GM23338 (cell line): ENCODE data around the gene HAT1.

Experiments used
- CREB1 ChIP-seq: fragments of 250-450 bp; sonication (Bioruptor Pico); IDR thresholded peaks from 2 replicates; pipeline ENCODE4 v1.5.0; 2020; ENCODE audit warnings: low read depth, mild to moderate bottlenecking, moderate library complexity
- EZH2 ChIP-seq: fragments of 200-600 bp; sonication (generic); IDR thresholded peaks from one replicate; pipeline ENCODE4 v1.8.0; 2017; ENCODE audit warnings: antibody characterized with exemption, mild to moderate bottlenecking, low read depth; ENCODE audit not compliant: unreplicated experiment
- JUNB ChIP-seq: IDR thresholded peaks from one replicate; pipeline ENCODE4 v1.6.1; 2016; ENCODE audit warnings: antibody characterized with exemption; ENCODE audit not compliant: unreplicated experiment
- NANOG ChIP-seq: IDR thresholded peaks from 2 replicates; pipeline ENCODE4 v1.6.1; 2016; ENCODE audit warnings: antibody characterized with exemption, borderline replicate concordance
- ZNF331 ChIP-seq: fragments of 250-450 bp; sonication (Bioruptor Pico); IDR thresholded peaks from 2 replicates; pipeline ENCODE4 v1.5.0; 2020; ENCODE audit warnings: low read depth, mild to moderate bottlenecking, moderate library complexity
- TF ChIP-seq, protein P1 (sequence below), 2 experiments: fragments of 200-600 bp in 1 of 2; sonication (generic) in 1 of 2; conservative IDR thresholded peaks; 2 replicates each; pipeline versions ENCODE4 v1.5.1 to v1.6.1; 2016 to 2017; ENCODE audit warnings: antibody characterized with exemption in 2 of 2, low read depth in 2 of 2, mild to moderate bottlenecking in 2 of 2, moderate library complexity in 1 of 2

- TF ChIP-seq, protein P1, sequence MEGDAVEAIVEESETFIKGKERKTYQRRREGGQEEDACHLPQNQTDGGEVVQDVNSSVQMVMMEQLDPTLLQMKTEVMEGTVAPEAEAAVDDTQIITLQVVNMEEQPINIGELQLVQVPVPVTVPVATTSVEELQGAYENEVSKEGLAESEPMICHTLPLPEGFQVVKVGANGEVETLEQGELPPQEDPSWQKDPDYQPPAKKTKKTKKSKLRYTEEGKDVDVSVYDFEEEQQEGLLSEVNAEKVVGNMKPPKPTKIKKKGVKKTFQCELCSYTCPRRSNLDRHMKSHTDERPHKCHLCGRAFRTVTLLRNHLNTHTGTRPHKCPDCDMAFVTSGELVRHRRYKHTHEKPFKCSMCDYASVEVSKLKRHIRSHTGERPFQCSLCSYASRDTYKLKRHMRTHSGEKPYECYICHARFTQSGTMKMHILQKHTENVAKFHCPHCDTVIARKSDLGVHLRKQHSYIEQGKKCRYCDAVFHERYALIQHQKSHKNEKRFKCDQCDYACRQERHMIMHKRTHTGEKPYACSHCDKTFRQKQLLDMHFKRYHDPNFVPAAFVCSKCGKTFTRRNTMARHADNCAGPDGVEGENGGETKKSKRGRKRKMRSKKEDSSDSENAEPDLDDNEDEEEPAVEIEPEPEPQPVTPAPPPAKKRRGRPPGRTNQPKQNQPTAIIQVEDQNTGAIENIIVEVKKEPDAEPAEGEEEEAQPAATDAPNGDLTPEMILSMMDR (conservative IDR thresholded peaks at IDR 0.05; ENCODE audit: low read depth in 2 of 2) = no peak
- TF ChIP-seq ZNF331 (CRISPR knock-in tag) (no peak), NANOG (no peak), CREB1 (CRISPR knock-in tag) (no peak), EZH2 (no peak), JUNB (no peak)
Measured at GRCh38 chr2:171924170-171924942, 2.1 kb downstream of the HAT1 start.
